Astrocyte (in vitro differentiated cells and primary cell): ENCODE results near the gene YBX1.

Source experiments
- EZH2 ChIP-seq: IDR thresholded peaks from 2 replicates; pipeline ENCODE4 v1.6.1; 2012; ENCODE audit warnings: mild to moderate bottlenecking, low read length, inconsistent platforms; ENCODE audit not compliant: insufficient read depth
- TF ChIP-seq, protein P1 (sequence below): IDR thresholded peaks from 2 replicates; pipeline ENCODE4 v1.5.1; 2011; ENCODE audit warnings: low read depth, mild to moderate bottlenecking, inconsistent platforms, low read length, moderate library complexity; ENCODE audit not compliant: insufficient read depth

DNA sequence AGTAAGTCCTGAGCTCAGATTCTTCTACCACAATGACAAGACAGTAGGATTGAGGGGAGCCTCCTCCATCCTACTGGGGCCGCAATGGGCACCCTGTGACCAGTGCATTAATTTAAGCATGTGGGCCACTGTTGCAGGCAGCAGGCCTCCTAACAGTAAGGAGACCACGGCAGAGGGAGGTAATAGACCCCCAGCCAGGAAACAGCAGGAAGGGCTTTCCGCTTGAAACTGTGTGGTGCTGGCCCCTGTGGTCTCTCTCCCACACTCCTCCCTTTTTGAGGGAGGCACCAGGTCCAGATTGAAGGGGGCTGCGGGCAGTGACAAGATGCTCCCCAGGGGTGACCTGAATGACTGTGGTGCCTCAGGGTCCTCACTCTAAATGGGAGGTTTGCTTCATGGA, 59.5 kb downstream of the YBX1 start:
- TF ChIP-seq, protein P1, sequence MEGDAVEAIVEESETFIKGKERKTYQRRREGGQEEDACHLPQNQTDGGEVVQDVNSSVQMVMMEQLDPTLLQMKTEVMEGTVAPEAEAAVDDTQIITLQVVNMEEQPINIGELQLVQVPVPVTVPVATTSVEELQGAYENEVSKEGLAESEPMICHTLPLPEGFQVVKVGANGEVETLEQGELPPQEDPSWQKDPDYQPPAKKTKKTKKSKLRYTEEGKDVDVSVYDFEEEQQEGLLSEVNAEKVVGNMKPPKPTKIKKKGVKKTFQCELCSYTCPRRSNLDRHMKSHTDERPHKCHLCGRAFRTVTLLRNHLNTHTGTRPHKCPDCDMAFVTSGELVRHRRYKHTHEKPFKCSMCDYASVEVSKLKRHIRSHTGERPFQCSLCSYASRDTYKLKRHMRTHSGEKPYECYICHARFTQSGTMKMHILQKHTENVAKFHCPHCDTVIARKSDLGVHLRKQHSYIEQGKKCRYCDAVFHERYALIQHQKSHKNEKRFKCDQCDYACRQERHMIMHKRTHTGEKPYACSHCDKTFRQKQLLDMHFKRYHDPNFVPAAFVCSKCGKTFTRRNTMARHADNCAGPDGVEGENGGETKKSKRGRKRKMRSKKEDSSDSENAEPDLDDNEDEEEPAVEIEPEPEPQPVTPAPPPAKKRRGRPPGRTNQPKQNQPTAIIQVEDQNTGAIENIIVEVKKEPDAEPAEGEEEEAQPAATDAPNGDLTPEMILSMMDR = no peak
- TF ChIP-seq EZH2 = no peak
